Retinal pigment epithelial cell (primary cell): ENCODE measurements around the gene BAG1.

ENCODE experiments used
- DNase-seq: peaks from one replicate; pipeline ENCODE4 v3.0.0-alpha.2; 2010; ENCODE audit warnings: low read depth
- H3K4me3 ChIP-seq: 2 replicates; pipeline ENCODE4 v1.5.1; 2011; ENCODE audit warnings: mild to moderate bottlenecking, low read length, control low read depth, moderate library complexity
- TF ChIP-seq, protein P1 (sequence below): conservative IDR thresholded peaks from 2 replicates; pipeline ENCODE4 v1.5.1; 2011; ENCODE audit warnings: low read depth, low read length, control low read depth, inconsistent platforms

Gene BAG1

DNA sequence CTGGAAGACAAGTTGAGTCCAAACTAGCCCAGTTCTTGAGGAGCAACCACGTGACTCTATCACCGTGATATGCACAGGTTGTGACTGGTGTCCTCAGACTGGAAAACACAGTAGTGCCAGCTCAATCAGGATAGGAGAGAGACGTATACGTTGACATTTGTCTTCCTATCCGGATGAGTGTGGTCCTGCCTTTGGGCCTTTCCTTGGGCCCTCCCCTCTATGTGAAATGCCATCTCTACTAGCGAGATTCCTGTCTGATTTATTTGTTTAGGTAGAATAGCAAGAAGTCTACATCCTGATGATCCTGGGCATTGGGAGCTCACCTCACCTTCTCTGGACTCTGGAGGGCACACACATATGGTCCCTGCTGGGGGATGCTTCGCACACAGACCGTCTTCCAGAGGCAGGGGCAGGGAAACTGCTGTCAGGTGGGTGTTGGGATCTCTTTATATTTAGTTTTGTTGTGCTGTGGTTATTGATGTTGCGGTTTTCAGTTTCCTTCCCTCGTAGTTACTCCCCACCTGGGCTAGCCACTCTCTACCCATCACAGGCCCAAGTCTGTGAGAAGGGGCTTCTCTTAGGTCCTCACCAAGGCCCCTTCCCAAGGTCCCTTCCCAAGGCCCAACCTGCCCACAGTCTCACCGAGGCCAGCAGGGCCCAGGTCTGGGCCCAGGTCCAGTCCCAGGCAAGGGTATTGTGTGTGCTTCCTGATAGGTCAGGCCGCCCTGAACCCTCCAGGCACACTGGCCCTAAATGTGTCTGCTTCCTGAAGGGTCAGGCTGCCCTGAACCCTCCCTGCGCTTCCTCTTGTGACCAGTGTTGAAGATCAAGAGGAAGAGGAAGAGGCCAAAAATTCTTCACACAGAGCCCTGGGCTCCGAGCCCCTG lies 43.6 kb downstream of the BAG1 start:
- TF ChIP-seq, protein P1, sequence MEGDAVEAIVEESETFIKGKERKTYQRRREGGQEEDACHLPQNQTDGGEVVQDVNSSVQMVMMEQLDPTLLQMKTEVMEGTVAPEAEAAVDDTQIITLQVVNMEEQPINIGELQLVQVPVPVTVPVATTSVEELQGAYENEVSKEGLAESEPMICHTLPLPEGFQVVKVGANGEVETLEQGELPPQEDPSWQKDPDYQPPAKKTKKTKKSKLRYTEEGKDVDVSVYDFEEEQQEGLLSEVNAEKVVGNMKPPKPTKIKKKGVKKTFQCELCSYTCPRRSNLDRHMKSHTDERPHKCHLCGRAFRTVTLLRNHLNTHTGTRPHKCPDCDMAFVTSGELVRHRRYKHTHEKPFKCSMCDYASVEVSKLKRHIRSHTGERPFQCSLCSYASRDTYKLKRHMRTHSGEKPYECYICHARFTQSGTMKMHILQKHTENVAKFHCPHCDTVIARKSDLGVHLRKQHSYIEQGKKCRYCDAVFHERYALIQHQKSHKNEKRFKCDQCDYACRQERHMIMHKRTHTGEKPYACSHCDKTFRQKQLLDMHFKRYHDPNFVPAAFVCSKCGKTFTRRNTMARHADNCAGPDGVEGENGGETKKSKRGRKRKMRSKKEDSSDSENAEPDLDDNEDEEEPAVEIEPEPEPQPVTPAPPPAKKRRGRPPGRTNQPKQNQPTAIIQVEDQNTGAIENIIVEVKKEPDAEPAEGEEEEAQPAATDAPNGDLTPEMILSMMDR: no peak
- DNase-seq: no peak
- no peak overlapping the region for H3K4me3 ChIP-seq

DNA sequence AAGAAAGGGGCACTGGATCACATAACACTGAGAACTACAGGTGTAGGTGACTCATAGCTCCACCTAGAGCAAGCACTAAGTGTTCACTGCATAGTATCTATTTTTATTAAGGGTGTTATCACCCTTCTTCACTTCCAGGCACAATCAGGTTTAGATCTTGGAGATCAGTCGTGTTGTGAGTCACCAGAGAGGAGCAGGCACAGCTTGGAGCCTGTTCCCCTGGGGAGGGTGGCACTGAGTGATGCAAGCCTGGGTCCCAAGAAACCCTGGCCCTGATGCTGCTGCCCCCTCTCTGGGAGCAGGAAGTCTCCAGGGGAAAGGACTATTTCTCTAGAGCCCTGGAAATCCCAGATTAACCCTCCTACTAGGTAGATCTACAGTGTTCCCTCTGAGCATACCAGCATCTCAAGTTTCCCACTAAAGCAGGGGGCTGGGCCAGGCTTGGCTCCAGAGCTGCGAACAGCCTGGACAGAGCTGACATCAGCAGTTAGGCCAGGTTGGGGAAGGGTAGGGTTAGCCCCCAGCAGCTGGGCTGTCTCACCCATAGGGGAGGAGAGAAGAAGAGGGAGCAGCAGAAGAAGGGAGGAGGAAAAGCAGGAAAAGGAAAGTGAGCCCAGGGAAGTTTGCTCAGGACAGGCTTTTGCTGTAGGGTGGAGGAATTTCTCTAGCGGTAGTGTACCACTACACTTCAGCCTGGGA lies 52.7 kb downstream of the BAG1 start:
- TF ChIP-seq, protein P1: peak; percentile 12
- no peak overlapping the region for H3K4me3 ChIP-seq
- DNase-seq: peak; percentile 35

DNA sequence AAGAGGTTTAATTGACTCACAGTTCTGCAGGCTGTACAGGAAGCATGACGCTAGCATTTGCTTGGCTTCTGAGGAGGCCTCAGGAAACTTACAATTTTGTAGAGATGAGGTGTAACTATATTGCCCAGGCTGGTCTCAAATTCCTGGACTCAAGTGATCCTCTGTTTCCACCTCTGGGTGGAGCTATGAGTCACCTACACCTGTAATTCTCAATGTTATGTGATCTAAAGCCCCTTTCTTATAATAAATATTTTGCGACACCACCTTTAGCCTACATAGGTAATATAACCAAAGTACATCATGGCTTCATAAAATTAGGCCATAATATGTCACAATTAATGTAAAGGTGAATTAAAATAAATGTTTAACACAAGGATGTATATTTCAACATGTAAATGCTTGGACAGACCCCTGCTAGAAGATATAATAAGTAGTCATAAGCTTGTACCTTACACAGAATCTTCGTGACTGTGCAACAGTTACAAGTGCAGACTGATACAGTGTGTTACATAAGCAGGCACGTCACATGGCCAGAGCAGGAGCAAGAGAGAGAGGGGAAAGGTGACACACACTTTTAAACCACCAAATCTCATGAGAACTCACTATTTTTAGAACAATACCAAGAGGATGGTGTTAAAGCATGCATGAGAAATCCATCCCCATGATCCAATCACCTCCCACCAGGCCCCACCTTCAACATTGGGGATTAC lies 54.3 kb downstream of the BAG1 start:
- TF ChIP-seq, protein P1: no peak
- no peak overlapping the region for H3K4me3 ChIP-seq
- no peak for DNase-seq

DNA sequence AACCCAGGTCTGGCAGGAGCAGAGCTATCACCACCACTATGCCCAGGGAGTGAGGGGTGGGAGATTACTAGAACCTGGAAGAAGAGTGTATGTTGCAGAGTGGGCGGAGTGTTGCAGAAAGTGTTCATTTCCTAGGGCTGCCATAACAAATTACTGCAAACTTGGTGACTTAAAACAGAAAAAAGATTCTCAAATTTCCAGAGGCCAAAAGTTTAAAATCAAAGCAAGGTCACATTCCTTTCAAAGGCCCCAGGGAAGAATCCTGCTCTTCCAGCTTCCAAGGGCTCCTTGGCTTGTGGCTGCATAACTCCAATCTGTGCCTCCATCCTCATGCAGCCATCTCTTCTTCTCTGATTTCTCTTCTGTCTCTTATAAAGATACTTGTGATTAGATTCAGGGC lies 55.1 kb downstream of the BAG1 start:
- no peak for DNase-seq
- TF ChIP-seq, protein P1: no peak
- H3K4me3 ChIP-seq: no peak overlapping the region

DNA sequence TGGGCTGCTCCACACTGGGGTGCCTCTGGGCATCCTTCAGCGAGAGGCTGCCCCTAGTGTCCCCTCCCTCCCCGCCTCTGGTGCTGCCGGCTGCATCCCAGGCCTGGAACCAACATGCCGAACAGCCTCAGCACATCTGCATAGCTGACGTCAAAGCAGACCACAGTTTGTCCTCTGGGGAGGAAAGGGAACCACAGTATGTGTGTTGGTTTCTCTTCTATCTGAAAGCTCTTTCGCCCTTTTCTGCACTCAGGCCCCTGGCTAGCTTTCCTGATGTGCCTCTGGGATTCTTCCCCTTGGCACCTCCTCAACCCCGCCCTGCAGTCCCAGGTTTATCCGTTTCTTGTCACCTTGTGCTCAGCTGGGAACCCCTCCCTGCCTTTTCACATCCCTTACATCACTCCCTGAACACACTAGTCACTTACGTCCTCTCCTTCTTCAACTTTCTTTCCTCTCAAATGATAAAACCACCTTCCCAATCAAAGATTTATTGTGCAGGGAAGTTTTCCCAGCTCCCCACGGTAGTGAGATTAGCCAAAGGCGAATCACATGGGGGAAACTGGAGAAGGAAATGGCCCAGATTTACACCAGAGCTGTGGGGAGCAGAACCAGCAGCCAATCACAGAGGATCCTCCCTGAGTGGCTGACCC lies 61.8 kb downstream of the BAG1 start:
- TF ChIP-seq, protein P1: no peak
- no peak overlapping the region for H3K4me3 ChIP-seq
- no peak for DNase-seq
